HFFc6 (cell line): ENCODE measurements around the gene CCL4. TPM values are rescaled to one million over a fixed set of nuclear protein-coding genes. Genes with fewer than 3 reads are reported as not detected.
"Not testable (repeated sequence)": the region's sequence is repeated elsewhere in the genome, so short reads cannot be mapped to it uniquely, and the experiment has no call there.

ENCODE experiments used
- DNase-seq: peaks from one replicate; pipeline ENCODE4 v3.0.0-alpha.2; 2018
- H3K27ac Mint-ChIP-seq: 2 replicates; pipeline ENCODE4 v1.8.0; 2020; ENCODE audit warnings: mild to moderate bottlenecking, mixed read lengths
- H3K27me3 Mint-ChIP-seq: 2 replicates; pipeline ENCODE4 v1.8.0; 2021; ENCODE audit warnings: mild to moderate bottlenecking, moderate library complexity, mixed read lengths; ENCODE audit not compliant: insufficient read depth
- H3K36me3 Mint-ChIP-seq: 2 replicates; pipeline ENCODE4 v1.8.0; 2021; ENCODE audit warnings: low read depth, mixed read lengths
- H3K4me1 Mint-ChIP-seq: 2 replicates; pipeline ENCODE4 v1.8.0; 2020; ENCODE audit warnings: low read depth, mixed read lengths
- H3K4me3 Mint-ChIP-seq: 2 replicates; pipeline ENCODE4 v1.8.0; 2020; ENCODE audit warnings: mild to moderate bottlenecking, moderate library complexity, mixed read lengths
- H3K9me3 Mint-ChIP-seq: 2 replicates; pipeline ENCODE4 v1.8.0; 2020; ENCODE audit warnings: mild to moderate bottlenecking, mixed read lengths
- total RNA-seq, 6 experiments: library from RNA; stranded (reverse); fragmentation: NEBNext Ultra II Directional; extraction: Animal tissue kit (Norgen Biotek cat#: 25700); gene quantifications; 2 replicates in 1 of 6; 3 replicates in 5 of 6; pipeline ENCODE4 v1.2.3, GENCODE V29; 2021
- TF ChIP-seq, protein P1 (sequence below): fragments of 200-600 bp; sonication (generic); IDR thresholded peaks from 2 replicates; pipeline ENCODE4 v1.5.0; 2021; ENCODE audit warnings: antibody characterized with exemption, mild to moderate bottlenecking

CCL4 gene
- total RNA-seq, 6 experiments from 2014 or later = not detected

GRCh38 chr17:36092230-36092629, 11.4 kb upstream of the CCL4 start:
- Mint-ChIP-seq H3K27ac (no peak overlapping the region), H3K4me1 (no peaks in the 10 kb centered on the region), H3K9me3 (peaks cover 42% of the 10 kb centered on the region), H3K4me3 (no peak overlapping the region), H3K36me3 (no peaks in the 10 kb centered on the region), H3K27me3 (no peaks in the 10 kb centered on the region)
- TF ChIP-seq, protein P1, sequence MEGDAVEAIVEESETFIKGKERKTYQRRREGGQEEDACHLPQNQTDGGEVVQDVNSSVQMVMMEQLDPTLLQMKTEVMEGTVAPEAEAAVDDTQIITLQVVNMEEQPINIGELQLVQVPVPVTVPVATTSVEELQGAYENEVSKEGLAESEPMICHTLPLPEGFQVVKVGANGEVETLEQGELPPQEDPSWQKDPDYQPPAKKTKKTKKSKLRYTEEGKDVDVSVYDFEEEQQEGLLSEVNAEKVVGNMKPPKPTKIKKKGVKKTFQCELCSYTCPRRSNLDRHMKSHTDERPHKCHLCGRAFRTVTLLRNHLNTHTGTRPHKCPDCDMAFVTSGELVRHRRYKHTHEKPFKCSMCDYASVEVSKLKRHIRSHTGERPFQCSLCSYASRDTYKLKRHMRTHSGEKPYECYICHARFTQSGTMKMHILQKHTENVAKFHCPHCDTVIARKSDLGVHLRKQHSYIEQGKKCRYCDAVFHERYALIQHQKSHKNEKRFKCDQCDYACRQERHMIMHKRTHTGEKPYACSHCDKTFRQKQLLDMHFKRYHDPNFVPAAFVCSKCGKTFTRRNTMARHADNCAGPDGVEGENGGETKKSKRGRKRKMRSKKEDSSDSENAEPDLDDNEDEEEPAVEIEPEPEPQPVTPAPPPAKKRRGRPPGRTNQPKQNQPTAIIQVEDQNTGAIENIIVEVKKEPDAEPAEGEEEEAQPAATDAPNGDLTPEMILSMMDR = no peak
- DNase-seq = no peak

DNA sequence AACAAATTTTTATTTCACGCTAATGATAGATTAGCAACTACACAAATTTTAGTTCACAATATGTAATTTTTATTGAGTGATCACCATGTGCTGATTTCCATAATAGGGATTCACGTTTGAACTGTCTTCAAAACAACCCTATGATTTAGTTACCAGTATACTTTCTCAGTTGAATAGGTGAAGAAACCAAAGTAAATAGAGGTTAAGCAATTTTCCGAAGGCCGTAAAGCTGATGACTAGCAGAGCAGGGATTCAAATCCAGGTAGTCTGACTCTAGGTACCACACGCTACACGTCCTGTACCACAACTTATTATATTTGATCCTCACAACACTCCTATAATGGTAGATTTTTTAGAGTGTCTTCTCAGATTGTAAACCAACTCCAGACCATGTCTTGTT, 10.9 kb upstream of the CCL4 start:
- peaks cover 43% of the 10 kb centered on the region for H3K9me3 Mint-ChIP-seq
- not testable (repeated sequence) for H3K4me3 Mint-ChIP-seq, DNase-seq, H3K27ac Mint-ChIP-seq, H3K36me3 Mint-ChIP-seq, H3K27me3 Mint-ChIP-seq, H3K4me1 Mint-ChIP-seq

DNA sequence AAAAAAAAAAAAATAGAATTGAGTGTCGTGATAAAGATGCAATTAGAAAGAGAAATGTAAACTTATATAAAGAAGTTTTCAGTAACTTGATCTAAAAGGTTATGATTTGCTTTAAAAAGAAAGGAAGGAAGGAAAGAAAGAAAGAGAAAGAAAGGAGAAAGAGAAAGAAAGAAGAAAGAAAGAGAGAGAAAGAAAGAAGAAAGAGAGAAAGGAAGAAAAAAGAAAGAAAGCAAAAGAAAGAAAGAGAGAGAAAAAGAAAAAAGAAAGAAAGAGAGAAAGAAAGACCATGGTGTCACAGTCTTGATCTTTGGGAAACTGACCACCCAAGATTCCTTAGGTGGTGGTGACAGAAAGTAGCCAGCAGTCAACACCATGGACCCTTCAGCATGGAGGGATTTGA, 9.4 kb upstream of the CCL4 start:
- no peak for DNase-seq
- Mint-ChIP-seq H3K27ac (no peak overlapping the region), H3K4me3 (no peak overlapping the region), H3K36me3 (no peaks in the 10 kb centered on the region), H3K9me3 (peaks cover 49% of the 10 kb centered on the region), H3K27me3 (no peaks in the 10 kb centered on the region), H3K4me1 (no peaks in the 10 kb centered on the region)
- TF ChIP-seq, protein P1 = no peak

DNA sequence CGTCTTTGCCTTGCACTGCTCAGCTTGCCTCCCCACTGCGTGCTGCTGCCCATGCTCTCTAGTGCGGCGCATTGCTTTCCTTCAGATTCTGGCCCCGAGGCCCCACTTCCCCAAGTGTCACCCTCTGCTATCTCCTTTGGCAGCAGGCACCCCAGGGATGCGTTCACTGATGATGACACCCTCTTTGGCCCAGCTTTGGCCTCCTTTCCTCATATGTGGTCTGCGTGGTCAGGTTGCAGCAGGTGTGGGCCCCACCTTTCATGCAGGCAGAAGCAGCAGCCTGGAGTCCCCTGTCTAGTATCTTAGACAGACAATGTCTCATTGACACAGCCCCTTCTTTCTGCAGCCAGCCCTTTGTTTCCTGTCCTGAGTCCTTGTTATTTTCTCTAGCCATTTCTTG, 8.9 kb upstream of the CCL4 start:
- H3K4me1 Mint-ChIP-seq = no peaks in the 10 kb centered on the region
- no peaks in the 10 kb centered on the region for H3K27me3 Mint-ChIP-seq
- no peak overlapping the region for H3K27ac Mint-ChIP-seq
- no peaks in the 10 kb centered on the region for H3K36me3 Mint-ChIP-seq
- no peak overlapping the region for H3K4me3 Mint-ChIP-seq
- peaks cover 51% of the 10 kb centered on the region for H3K9me3 Mint-ChIP-seq
- TF ChIP-seq, protein P1 = no peak
- DNase-seq = no peak

DNA sequence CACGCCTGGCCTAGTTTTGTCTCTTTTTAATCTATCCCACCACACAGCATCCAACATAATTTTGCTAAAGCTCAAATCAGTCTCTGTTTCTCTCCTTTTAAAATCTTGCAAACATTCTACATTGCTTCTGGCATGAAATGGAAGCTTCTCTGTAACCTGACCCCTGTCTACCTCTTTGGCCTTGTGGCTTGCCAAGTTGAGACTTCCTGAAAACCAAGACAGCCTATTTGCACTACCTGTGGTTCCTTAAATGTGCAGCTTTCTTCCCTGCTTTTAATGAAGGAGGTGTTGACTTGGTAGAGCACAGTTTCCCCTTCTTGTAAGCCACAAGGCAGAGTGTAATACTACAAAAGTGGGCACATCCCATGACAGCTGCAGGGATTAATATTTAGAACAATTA, 7.6 kb upstream of the CCL4 start:
- no peaks in the 10 kb centered on the region for H3K27me3 Mint-ChIP-seq

GRCh38 chr17:36099004-36099403, 4.6 kb upstream of the CCL4 start:
- H3K36me3 Mint-ChIP-seq, H3K4me3 Mint-ChIP-seq, DNase-seq, H3K27ac Mint-ChIP-seq, H3K27me3 Mint-ChIP-seq, H3K4me1 Mint-ChIP-seq: not testable (repeated sequence)
- peaks cover 47% of the 10 kb centered on the region for H3K9me3 Mint-ChIP-seq

More for the DNA sequence above, 7.6 kb upstream of the CCL4 start:
- Mint-ChIP-seq H3K4me3 (no peak overlapping the region), H3K4me1 (no peaks in the 10 kb centered on the region), H3K27ac (no peak overlapping the region), H3K36me3 (no peaks in the 10 kb centered on the region), H3K9me3 (peaks cover 52% of the 10 kb centered on the region)
- DNase-seq = no peak
- TF ChIP-seq, protein P1 = no peak

GRCh38 chr17:36104246-36104645, 619 bp downstream of the CCL4 start:
- H3K9me3 Mint-ChIP-seq = peaks cover 31% of the 10 kb centered on the region
- not testable (repeated sequence) for H3K27ac Mint-ChIP-seq, DNase-seq, H3K36me3 Mint-ChIP-seq, H3K27me3 Mint-ChIP-seq, H3K4me1 Mint-ChIP-seq, H3K4me3 Mint-ChIP-seq
